HK-2 (cell line): Measurements from ENCODE around the gene TRERF1.

Source experiments
- DNase-seq: peaks from one replicate; pipeline ENCODE4 v3.0.0-alpha.2; 2018; ENCODE audit not compliant: unreplicated experiment

Gene TRERF1

DNA sequence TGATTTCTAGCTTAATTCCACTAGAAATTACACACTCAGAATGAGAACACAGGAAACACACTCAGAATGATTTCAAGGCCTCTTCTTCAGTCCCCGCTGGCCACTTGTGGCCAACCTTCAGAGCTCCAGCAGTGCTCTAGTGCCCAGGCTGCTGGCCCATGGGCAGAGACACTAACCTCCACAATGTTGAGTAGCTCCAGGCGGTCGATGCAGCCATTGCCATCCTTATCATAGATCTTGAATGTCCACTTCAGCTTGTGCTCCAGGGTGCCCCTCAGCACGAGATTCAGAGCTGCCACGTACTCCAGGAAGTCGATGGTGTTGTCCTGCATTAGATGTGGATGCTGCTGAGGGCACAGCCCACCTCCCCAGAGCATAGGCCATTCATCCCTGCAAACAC lies 263.3 kb downstream of the TRERF1 start:
- DNase-seq: no peak

DNA sequence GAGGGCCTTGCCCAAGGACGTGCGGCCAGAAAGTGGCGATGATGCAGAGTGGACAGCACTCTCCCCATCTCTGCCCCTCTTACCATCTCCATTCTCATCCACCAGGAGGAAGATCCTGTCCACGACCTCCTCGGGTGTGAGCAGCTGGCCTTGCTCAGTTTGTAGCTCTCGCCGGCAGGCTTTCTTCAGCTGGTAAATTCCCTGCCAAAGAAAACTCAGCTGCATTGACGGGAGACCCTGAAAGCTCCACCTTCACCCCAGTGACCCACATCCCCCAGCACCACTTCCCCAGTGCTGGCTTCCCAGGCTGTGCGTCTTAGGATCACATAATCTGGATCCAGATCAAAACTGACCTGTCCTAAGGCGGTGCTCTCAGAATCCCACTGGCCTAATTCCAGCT lies 266.1 kb downstream of the TRERF1 start:
- no peak for DNase-seq

DNA sequence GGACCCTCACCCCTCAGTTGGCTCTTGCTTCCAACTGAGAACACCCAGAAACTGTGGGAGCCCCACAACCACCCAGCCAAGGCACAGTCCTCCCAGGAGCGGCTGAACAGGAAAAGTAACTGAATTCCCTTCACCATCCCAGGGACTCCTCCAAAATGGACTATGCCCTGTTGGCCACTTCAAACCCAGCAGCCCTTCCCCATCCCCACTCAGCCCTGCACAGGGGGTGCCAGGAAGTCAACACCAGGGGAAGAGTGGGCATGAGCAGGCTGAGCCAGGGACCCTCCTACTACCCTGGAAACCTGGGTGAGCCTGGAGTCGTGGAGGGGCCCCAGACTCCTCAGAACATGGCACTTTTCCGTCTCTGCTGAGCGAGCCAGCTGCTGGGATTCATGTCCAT lies 267.3 kb downstream of the TRERF1 start:
- no peak for DNase-seq

DNA sequence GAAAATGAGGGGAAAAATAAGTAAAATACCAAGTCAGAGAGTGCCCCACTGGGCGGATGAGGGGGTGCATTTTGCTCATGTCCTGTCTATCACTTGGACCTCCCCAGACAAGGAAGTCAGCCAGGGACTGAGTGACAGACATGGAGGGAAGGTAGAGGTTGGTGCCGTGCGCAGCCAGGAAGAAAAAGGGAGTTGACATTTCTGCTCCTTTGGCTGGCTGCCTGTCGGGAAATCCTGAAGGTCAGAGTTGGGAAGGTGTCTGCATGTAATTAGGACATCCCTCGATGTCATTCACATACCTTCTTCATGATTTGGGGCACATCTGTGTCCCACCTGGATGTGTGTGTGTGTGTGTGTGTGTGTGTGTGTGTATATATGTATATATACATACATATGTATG lies 269.6 kb downstream of the TRERF1 start:
- DNase-seq: no peak

DNA sequence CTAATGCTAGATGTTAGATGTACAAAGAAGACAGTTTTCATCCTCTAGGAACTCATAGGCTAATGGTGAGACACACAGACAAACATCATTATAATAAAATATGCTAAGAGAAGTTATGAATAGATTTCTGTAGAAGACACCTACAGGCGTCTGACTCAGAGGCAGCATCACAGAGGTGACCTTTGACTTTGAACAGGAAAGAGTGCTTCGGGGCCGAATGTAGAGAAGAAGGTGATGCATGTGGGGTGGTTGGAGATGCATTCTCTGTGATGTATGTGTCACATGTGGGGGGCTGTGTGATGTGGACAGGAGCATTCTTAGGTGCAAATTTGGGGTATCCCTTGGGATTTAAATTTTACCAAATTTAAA lies 271.8 kb downstream of the TRERF1 start:
- DNase-seq: no peak

DNA sequence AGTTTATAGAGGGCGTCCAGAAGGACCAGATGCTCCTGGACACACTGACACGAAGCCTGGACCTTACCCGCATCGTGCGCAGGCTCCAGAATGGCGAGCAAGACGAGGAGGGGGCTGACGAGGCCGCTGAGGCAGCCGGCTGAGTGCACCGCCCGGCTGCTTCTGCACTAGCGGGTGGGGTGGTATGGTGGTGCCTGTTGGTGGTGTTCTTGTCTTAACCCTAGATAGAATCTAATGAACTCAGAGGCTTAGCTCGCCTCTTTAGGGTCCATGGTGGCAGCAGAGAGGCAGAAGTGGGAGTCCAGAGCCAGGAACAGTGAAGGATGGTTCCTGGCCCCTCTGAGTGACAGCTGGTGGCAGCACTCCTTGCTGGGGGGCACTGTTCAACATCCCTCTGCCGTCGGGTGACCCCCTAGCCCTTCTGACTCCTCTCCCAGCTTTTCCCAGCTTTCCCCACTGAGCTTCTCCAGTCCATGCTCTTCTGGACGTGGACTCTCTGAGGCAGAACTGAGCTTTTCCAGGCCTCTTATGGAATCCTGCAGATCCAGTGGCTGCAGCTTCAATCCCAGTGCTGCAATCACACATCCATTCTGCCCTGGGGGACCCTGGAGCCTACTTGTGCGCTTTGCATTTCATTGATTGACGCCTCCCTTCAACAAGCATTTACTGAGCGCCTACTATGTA lies 272.3 kb downstream of the TRERF1 start:
- DNase-seq: no peak

DNA sequence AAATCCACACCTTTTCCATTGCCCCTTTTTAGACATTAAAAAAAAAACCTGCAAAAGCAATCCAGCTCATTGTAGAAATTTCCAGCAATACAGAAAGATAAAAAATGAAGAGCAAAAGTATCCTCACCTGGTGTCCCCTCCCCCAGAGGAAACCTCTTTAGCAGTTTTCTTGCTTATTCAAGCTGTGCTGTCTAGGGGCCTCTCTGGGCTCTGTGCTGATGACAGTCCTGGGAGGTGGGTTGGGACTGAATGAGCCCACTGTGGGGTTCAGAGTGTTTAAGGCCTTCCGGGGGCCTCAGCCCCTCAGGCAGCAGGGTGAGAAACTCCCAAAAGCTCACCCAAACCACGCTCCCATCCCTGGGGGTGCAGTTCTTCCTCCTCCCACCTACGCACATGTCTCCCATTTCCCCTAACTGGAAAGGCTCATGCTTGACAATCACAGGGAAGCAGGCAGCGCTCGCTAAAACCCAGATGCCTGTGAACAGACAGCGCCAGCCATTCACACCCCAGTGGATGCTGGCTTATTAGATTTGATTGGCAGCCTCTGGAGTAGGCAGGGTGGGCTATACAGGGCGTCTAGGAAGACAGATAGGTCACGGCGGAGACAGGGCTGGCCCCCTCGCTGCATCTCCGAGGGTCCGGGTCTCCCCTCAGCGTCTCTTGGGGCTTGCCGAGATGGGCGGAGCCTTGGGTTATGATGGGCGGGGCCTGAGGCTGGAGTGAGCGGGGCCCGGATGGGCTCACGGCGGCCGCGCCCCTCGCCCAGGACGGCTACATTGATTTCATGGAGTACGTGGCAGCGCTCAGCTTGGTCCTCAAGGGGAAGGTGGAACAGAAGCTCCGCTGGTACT lies 274.0 kb downstream of the TRERF1 start:
- no peak for DNase-seq

DNA sequence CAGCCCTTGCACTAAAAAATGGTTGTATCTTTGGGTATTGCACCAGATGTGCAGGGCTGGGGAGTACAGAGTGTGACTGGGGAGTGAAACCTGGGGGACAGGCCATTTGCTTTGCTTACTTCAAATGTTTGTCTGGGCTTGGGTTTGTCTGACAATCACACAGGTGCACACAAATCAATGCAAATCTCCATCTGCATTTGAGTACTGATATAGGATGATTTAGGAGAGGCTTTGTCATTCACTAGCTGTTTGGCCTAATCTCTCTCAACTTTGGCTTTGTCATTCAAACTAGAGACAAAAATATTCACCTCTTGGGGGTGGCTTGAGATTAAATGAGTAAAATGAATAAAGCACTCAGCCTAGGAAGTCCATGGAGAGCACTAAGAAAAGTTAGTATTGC lies 274.7 kb downstream of the TRERF1 start:
- no peak for DNase-seq

DNA sequence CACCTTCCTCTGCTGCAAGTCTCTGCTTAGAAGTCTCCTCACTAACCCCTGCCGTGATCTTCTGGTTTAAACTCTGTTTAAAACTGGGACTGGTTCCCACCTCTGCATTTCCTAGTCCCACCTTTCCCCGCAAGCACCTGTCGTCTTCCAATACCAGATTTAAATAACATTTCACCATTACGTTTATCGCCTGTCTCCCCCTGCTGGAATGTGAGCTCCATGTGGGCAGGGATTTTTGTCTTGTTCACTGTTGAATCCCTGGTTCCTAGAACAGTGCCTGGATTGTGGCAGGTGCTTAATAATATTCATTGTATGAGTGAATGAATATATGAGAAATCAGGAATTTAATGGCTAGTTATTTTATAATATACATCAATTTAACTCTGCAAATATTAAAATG lies 275.9 kb downstream of the TRERF1 start:
- DNase-seq: no peak
